ENCODE results near the gene GALNTL6. TPM values are rescaled to one million over a fixed set of nuclear protein-coding genes. Genes with fewer than 3 reads are reported as not detected.

The GALNTL6 gene
- polyA plus RNA-seq, 1 donor from 2014 or later = 14.9 TPM

GRCh38 chr4:171843456-171843855 lies 30.3 kb downstream of the GALNTL6 start:
- Histone ChIP-seq H3K9me3 (ENCODE audit: low read length) (no peaks in the 10 kb centered on the region), H3K79me2 (replicated peaks; ENCODE audit: insufficient read depth, low read length) (no peaks in the 10 kb centered on the region), H3K4me2 (ENCODE audit: low read length) (no peak overlapping the region), H3K9ac (ENCODE audit: low read length) (no peak overlapping the region), H3K36me3 (ENCODE audit: insufficient read depth, low read length) (no peaks in the 10 kb centered on the region), H3K4me3 (ENCODE audit: low read length) (no peak overlapping the region), H3K27ac (ENCODE audit: low read length) (no peak overlapping the region), H3K9me2 (ENCODE audit: insufficient read depth, low read length) (no peaks in the 10 kb centered on the region), H4K20me1 (ENCODE audit: insufficient read depth) (no peaks in the 10 kb centered on the region), H3F3A (ENCODE audit: insufficient read depth, low read length, poor library complexity, severe bottlenecking) (no peaks in the 10 kb centered on the region), H2AFZ (ENCODE audit: low read depth, low read length) (no peak overlapping the region), H3K27me3 (ENCODE audit: insufficient read depth, low read depth, low read length) (no peaks in the 10 kb centered on the region)
- TF ChIP-seq CTCF (IDR thresholded peaks at IDR 0.05; ENCODE audit: poor library complexity, severe bottlenecking) (no peak), RAD21 (conservative IDR thresholded peaks at IDR 0.05) (no peak), POLR2AphosphoS5 (IDR thresholded peaks at IDR 0.05) (no peak), TAF1 (IDR thresholded peaks at IDR 0.05; ENCODE audit: low read depth) (no peak), SMC3 (conservative IDR thresholded peaks at IDR 0.05; ENCODE audit: poor library complexity) (no peak), EZH2 (IDR thresholded peaks at IDR 0.05; ENCODE audit: borderline replicate concordance, insufficient read depth, low read length, poor library complexity, severe bottlenecking) (no peak), REST (IDR thresholded peaks at IDR 0.05; ENCODE audit: borderline replicate concordance) (no peak), EP300 (conservative IDR thresholded peaks at IDR 0.05; ENCODE audit: poor library complexity, severe bottlenecking) (no peak), MXI1 (conservative IDR thresholded peaks at IDR 0.05; ENCODE audit: poor library complexity, severe bottlenecking) (no peak)

- Histone ChIP-seq H3K9ac (ENCODE audit: low read length) (no peak overlapping the region), H3K27ac (ENCODE audit: low read length) (no peak overlapping the region), H3F3A (ENCODE audit: insufficient read depth, low read length, poor library complexity, severe bottlenecking) (no peaks in the 10 kb centered on the region), H3K4me3 (ENCODE audit: low read length) (no peak overlapping the region), H2AFZ (ENCODE audit: low read depth, low read length) (no peak overlapping the region), H3K27me3 (ENCODE audit: insufficient read depth, low read depth, low read length) (no peaks in the 10 kb centered on the region), H3K79me2 (replicated peaks; ENCODE audit: insufficient read depth, low read length) (no peaks in the 10 kb centered on the region), H3K9me2 (ENCODE audit: insufficient read depth, low read length) (no peaks in the 10 kb centered on the region), H3K36me3 (ENCODE audit: insufficient read depth, low read length) (no peaks in the 10 kb centered on the region), H3K4me2 (ENCODE audit: low read length) (no peak overlapping the region), H4K20me1 (ENCODE audit: insufficient read depth) (no peaks in the 10 kb centered on the region), H3K9me3 (ENCODE audit: low read length) (no peaks in the 10 kb centered on the region)
- no peak for TF ChIP-seq CTCF (IDR thresholded peaks at IDR 0.05; ENCODE audit: poor library complexity, severe bottlenecking)
Measured at GRCh38 chr4:171846232-171846631, 33.0 kb downstream of the GALNTL6 start.
